DOHH2 (cell line): ENCODE results near the gene DENND1B.

Experiments used
- EZH2phosphoT487 ChIP-seq: fragments of 200-600 bp; sonication (generic); IDR thresholded peaks from 2 replicates; pipeline ENCODE4 v1.6.1; 2017; ENCODE audit warnings: borderline replicate concordance, mild to moderate bottlenecking, antibody characterized with exemption, low read length, moderate library complexity, mixed read lengths
- TF ChIP-seq, protein P1 (sequence below): fragments of 200-600 bp; sonication (generic); IDR thresholded peaks from one replicate; pipeline ENCODE4 v1.5.1; 2014; ENCODE audit warnings: antibody characterized with exemption, mild to moderate bottlenecking, low read depth, low read length; ENCODE audit not compliant: poor library complexity, severe bottlenecking

DNA sequence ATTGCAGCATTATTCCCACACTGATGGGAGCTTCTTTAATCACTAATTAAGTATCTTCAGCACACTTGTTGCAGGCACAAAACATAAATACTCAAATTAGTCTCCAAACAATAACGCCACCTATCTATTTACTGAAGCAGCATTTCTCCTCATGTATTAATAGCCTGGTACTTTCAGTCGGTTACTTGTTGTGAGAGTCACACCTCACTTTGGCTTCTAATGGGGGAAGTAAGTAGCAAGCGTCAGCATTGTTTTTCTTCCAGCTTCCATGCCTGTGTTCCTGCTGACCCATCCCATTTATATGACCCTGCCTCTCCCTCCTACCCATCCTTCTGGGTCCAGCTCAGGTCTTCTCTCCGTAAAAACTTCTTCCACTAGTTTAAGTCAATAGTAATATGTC is 31.9 kb upstream of the DENND1B start:
- TF ChIP-seq, protein P1, sequence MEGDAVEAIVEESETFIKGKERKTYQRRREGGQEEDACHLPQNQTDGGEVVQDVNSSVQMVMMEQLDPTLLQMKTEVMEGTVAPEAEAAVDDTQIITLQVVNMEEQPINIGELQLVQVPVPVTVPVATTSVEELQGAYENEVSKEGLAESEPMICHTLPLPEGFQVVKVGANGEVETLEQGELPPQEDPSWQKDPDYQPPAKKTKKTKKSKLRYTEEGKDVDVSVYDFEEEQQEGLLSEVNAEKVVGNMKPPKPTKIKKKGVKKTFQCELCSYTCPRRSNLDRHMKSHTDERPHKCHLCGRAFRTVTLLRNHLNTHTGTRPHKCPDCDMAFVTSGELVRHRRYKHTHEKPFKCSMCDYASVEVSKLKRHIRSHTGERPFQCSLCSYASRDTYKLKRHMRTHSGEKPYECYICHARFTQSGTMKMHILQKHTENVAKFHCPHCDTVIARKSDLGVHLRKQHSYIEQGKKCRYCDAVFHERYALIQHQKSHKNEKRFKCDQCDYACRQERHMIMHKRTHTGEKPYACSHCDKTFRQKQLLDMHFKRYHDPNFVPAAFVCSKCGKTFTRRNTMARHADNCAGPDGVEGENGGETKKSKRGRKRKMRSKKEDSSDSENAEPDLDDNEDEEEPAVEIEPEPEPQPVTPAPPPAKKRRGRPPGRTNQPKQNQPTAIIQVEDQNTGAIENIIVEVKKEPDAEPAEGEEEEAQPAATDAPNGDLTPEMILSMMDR, result no peak
- no peak for TF ChIP-seq EZH2phosphoT487
